ENCODE results near the gene NAALADL1. TPM values are rescaled to one million over a fixed set of nuclear protein-coding genes. Genes with fewer than 3 reads are reported as not detected.

Gene NAALADL1
- total and polyA plus RNA-seq, 9 of the 15 experiments (the other 6 are each of a cell fraction or from before 2014, with no cell fraction given): 0.06 to 0.72 (median 0.22) TPM; not detected in 4

- in situ Hi-C loops (cut with MboI): no loop called here
- FAIRE-seq: no peak
- no peaks in the 10 kb centered on the region for H3K9me1 ChIP-seq (ENCODE audit: control insufficient read depth, insufficient read depth, low read length)
- H3K9ac ChIP-seq (ENCODE audit: insufficient read depth in 1 of 2, low read depth in 2 of 2, low read length in 2 of 2): no peak overlapping the region
- no peaks in the 10 kb centered on the region for H3K36me3 ChIP-seq (ENCODE audit: control insufficient read depth, insufficient read depth, low read length)
- no peak for TF ChIP-seq NONO (IDR thresholded peaks at IDR 0.05; ENCODE audit: low read depth in 2 of 2, low read length in 1 of 2)
- no peak for TF ChIP-seq CBX8 (IDR thresholded peaks at IDR 0.05; ENCODE audit: borderline replicate concordance, extremely low read depth, low read depth, low read length, poor library complexity, severe bottlenecking)
- peak; percentile 36; the same call in 1 of the 2 replicates for TF ChIP-seq SPI1 (IDR thresholded peaks at IDR 0.05; ENCODE audit: borderline replicate concordance, low read depth, low read length)
- H3K79me2 ChIP-seq (ENCODE audit: control insufficient read depth, insufficient read depth, low read length): no peaks in the 10 kb centered on the region
- H3K4me2 ChIP-seq (ENCODE audit: insufficient read depth, low read length): no peak overlapping the region
- no peaks in the 10 kb centered on the region; a peak in 1 of 5 replicates for H3K27me3 ChIP-seq (ENCODE audit: control insufficient read depth in 2 of 2, insufficient read depth in 2 of 2, low read length in 2 of 2)
- ChIA-PET CTCF (ENCODE audit: low intra/inter-chr PET ratio) (interaction anchor here (0.5 kb wide), 1 partner anchor 273 kb away, joined by 3 read pairs; no protein-coding TSS in a partner anchor), POLR2A (interaction anchor here (0.7 to 1.6 kb wide), 2 partner anchors 16 to 62 kb away, joined by 3 to 6 read pairs; partner anchors contain the start of genes FAU and MRPL49)
- ATAC-seq: no peak
- intact Hi-C loops (cut with micrococcal nuclease): no loop called here
- H3K4me1 ChIP-seq (replicated peaks in 1 of 2; ENCODE audit: control insufficient read depth in 2 of 2, insufficient read depth in 2 of 2, low read length in 2 of 2): peaks cover 14 to 22% of the 10 kb centered on the region in 2 experiments; a peak in 4 of 5 replicates
- H3K9me3 ChIP-seq (replicated peaks; ENCODE audit: control insufficient read depth, insufficient read depth, low read depth, low read length): no peaks in the 10 kb centered on the region
- WGBS (ENCODE audit: insufficient coverage, low coverage, missing lambda C conversion rate): 31% methylated on average over 3 of the region's 3 CpGs
- H2AFZ ChIP-seq (ENCODE audit: low read depth, low read length): 0 out of 2 replicates have a peak overlapping the region, but pooled peaks have one; percentile 24
- BruUV-seq (replicated peaks): no TSS peak
- no peaks in the 10 kb centered on the region for H4K20me1 ChIP-seq (replicated peaks; ENCODE audit: control insufficient read depth, insufficient read depth, low read length)
- no peak for DNase-seq (ENCODE audit: extremely low read depth in 1 of 4, low spot score in 3 of 4)
- H3K4me3 ChIP-seq: no peak overlapping the region
- H3K27ac ChIP-seq (ENCODE audit: extremely low read depth, low read depth, low read length): no peak overlapping the region
Observed at GRCh38 chr11:65059523-65059922, 1.2 kb upstream of the NAALADL1 start.

GRCh38 chr11:65058012-65058411 is 341 bp downstream of the NAALADL1 start:
- no peaks in the 10 kb centered on the region for H3K79me2 ChIP-seq (ENCODE audit: control insufficient read depth, insufficient read depth, low read length)
- H3K36me3 ChIP-seq (ENCODE audit: control insufficient read depth, insufficient read depth, low read length): no peaks in the 10 kb centered on the region
- H2AFZ ChIP-seq (ENCODE audit: low read depth, low read length): no peak overlapping the region
- no peak overlapping the region for H3K4me3 ChIP-seq
- H3K9ac ChIP-seq (ENCODE audit: insufficient read depth in 1 of 2, low read depth in 2 of 2, low read length in 2 of 2): no peak overlapping the region
- no peaks in the 10 kb centered on the region for H4K20me1 ChIP-seq (replicated peaks; ENCODE audit: control insufficient read depth, insufficient read depth, low read length)
- no peak for ATAC-seq
- WGBS (ENCODE audit: insufficient coverage, low coverage, missing lambda C conversion rate): 47% methylated on average over 10 of the region's 13 CpGs
- H3K9me3 ChIP-seq (replicated peaks; ENCODE audit: control insufficient read depth, insufficient read depth, low read depth, low read length): no peaks in the 10 kb centered on the region
- ChIA-PET CTCF (ENCODE audit: low intra/inter-chr PET ratio) (no interaction called here), POLR2A (interaction anchor here (0.6 to 1.6 kb wide), 3 partner anchors 18 to 35 kb away, joined by 3 to 6 read pairs (median 3); no protein-coding TSS in a partner anchor)
- H3K27me3 ChIP-seq (ENCODE audit: control insufficient read depth in 2 of 2, insufficient read depth in 2 of 2, low read length in 2 of 2): no peaks in the 10 kb centered on the region; a peak in 2 of 5 replicates
- H3K27ac ChIP-seq (ENCODE audit: extremely low read depth, low read depth, low read length): no peak overlapping the region
- intact Hi-C loops (cut with micrococcal nuclease): no loop called here
- DNase-seq (ENCODE audit: extremely low read depth in 1 of 4, low spot score in 3 of 4): no peak
- H3K4me2 ChIP-seq (ENCODE audit: insufficient read depth, low read length): no peak overlapping the region
- in situ Hi-C loops (cut with MboI): no loop called here
- FAIRE-seq: no peak
- no TSS peak for BruUV-seq (replicated peaks)
- H3K9me1 ChIP-seq (ENCODE audit: control insufficient read depth, insufficient read depth, low read length): no peaks in the 10 kb centered on the region
- peaks cover 14 to 27% of the 10 kb centered on the region in 2 experiments; a peak in 4 of 5 replicates for H3K4me1 ChIP-seq (replicated peaks in 1 of 2; ENCODE audit: control insufficient read depth in 2 of 2, insufficient read depth in 2 of 2, low read length in 2 of 2)
- TF ChIP-seq ZNF780A (CRISPR knock-in tag; IDR thresholded peaks at IDR 0.05) (no peak), ETV1 (tag; conservative IDR thresholded peaks at IDR 0.05; ENCODE audit: low read depth) (no peak), ADNP (tag; IDR thresholded peaks at IDR 0.05) (no peak), UBTF (IDR thresholded peaks at IDR 0.05; ENCODE audit: borderline replicate concordance in 1 of 2, low read depth in 2 of 2, low read length in 2 of 2) (no peak), POLR2H (tag; IDR thresholded peaks at IDR 0.05; ENCODE audit: low read depth) (no peak)
- TF ChIP-seq, protein P1, sequence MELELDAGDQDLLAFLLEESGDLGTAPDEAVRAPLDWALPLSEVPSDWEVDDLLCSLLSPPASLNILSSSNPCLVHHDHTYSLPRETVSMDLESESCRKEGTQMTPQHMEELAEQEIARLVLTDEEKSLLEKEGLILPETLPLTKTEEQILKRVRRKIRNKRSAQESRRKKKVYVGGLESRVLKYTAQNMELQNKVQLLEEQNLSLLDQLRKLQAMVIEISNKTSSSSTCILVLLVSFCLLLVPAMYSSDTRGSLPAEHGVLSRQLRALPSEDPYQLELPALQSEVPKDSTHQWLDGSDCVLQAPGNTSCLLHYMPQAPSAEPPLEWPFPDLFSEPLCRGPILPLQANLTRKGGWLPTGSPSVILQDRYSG (tag; conservative IDR thresholded peaks at IDR 0.05; ENCODE audit: low read depth): no peak

Data from K562 (cell line).